B cell (primary cell): ENCODE data around the gene PRPF39. TPM values are rescaled to one million over a fixed set of nuclear protein-coding genes. Genes with fewer than 3 reads are reported as not detected.

Experiments
- ATAC-seq: fragments of 200-7000 bp; cut with Tn5 transposase; one replicate; pipeline ENCODE4 v1.10.0; 2021; ENCODE audit warnings: low read depth, mild to moderate bottlenecking, moderate number of reproducible peaks, moderate library complexity
- CTCF ChIA-PET: fragments of 350-600 bp; sonication (Branson Sonifier 250); formaldehyde crosslinking; loops from one replicate; lab custom pipeline; 2021; ENCODE audit warnings: antibody characterized with exemption, inconsistent platforms; lab: Charles Lee
- POLR2A ChIA-PET: fragments of 350-600 bp; sonication (Branson Sonifier 250); formaldehyde crosslinking; loops from one replicate; lab custom pipeline; 2021; ENCODE audit warnings: antibody characterized with exemption; lab: Charles Lee
- DNase-seq: peaks from one replicate; pipeline ENCODE4 v3.0.0; 2013
- H2AFZ ChIP-seq: 2 replicates; pipeline ENCODE4 v1.6.1; 2012; ENCODE audit warnings: mild to moderate bottlenecking, low read depth, low read length; ENCODE audit not compliant: insufficient read depth, poor library complexity, severe bottlenecking
- H3K27ac ChIP-seq, 2 donors: 1 replicate in 1 of 2; 2 replicates in 1 of 2; pipeline ENCODE4 v1.5.1; 2012 to 2013; ENCODE audit warnings: low read length in 2 of 2, mild to moderate bottlenecking in 2 of 2, moderate library complexity in 1 of 2
- H3K27me3 ChIP-seq, 4 experiments: fragments of 200-600 bp in 1 of 4; sonication (generic) in 1 of 4; replicated peaks in 1 of 4; 1 replicate in 2 of 4; 2 replicates in 2 of 4; pipeline versions ENCODE4 v1.6.1 to v1.7.0; 2013 to 2016; ENCODE audit warnings: low read length in 3 of 4, mild to moderate bottlenecking in 2 of 4, mixed read lengths in 1 of 4, moderate library complexity in 1 of 4; ENCODE audit not compliant: insufficient read depth in 4 of 4, control insufficient read depth in 3 of 4; ENCODE audit errors: control extremely low read depth in 1 of 4
- H3K36me3 ChIP-seq, 2 experiments: replicated peaks in 1 of 2; 1 replicate in 1 of 2; 2 replicates in 1 of 2; pipeline versions ENCODE4 v1.6.1 to v1.7.1; 2013; ENCODE audit warnings: low read length in 1 of 2; ENCODE audit not compliant: insufficient read depth in 2 of 2, control insufficient read depth in 1 of 2; ENCODE audit errors: control extremely low read depth in 1 of 2, extremely low read depth in 1 of 2
- H3K4me1 ChIP-seq, 2 donors: fragments of 200-600 bp in 1 of 2; sonication (generic) in 1 of 2; 1 replicate in 1 of 2; 2 replicates in 1 of 2; pipeline versions ENCODE4 v1.5.1 to v1.6.1; 2013 to 2017; ENCODE audit warnings: low read length in 2 of 2; ENCODE audit not compliant: control insufficient read depth in 2 of 2, insufficient read depth in 2 of 2
- H3K4me2 ChIP-seq: replicated peaks from 2 replicates; pipeline ENCODE3; 2012; ENCODE audit warnings: mild to moderate bottlenecking, low read depth, low read length; ENCODE audit not compliant: poor library complexity, severe bottlenecking
- H3K4me3 ChIP-seq, 5 experiments: fragments of 200-600 bp in 1 of 5; sonication (generic) in 1 of 5; 1 replicate in 3 of 5; 2 replicates in 2 of 5; pipeline versions ENCODE4 v1.5.1 to v1.7.0; 2011 to 2016; ENCODE audit warnings: low read length in 4 of 5, mild to moderate bottlenecking in 4 of 5, low read depth in 2 of 5, control low read depth in 1 of 5, moderate library complexity in 1 of 5; ENCODE audit not compliant: insufficient read depth in 1 of 5; ENCODE audit errors: control extremely low read depth in 1 of 5, extremely low read depth in 1 of 5
- H3K79me2 ChIP-seq: fragments of 200-600 bp; sonication (generic); one replicate; pipeline ENCODE4 v1.6.0; 2016; ENCODE audit warnings: low read length; ENCODE audit not compliant: control insufficient read depth, insufficient read depth
- H3K9ac ChIP-seq: fragments of 200-600 bp; sonication (generic); 2 replicates; pipeline ENCODE4 v1.6.1; 2017; ENCODE audit warnings: mild to moderate bottlenecking, low read length, moderate library complexity
- H3K9me3 ChIP-seq, 3 donors: one replicate each; pipeline versions ENCODE4 v1.6.1 to v1.7.1; 2013; ENCODE audit warnings: low read length in 2 of 3; ENCODE audit not compliant: control insufficient read depth in 2 of 3, insufficient read depth in 1 of 3; ENCODE audit errors: control extremely low read depth in 1 of 3
- H4K20me1 ChIP-seq: 2 replicates; pipeline ENCODE4 v1.6.0; 2012; ENCODE audit warnings: mild to moderate bottlenecking, low read length; ENCODE audit not compliant: insufficient read depth, control insufficient read depth, poor library complexity, severe bottlenecking
- H3K27ac Mint-ChIP-seq: one replicate; pipeline ENCODE4 v1.8.0; 2021; ENCODE audit warnings: mixed read lengths
- H3K27me3 Mint-ChIP-seq: one replicate; pipeline ENCODE4 v1.8.0; 2021; ENCODE audit warnings: mixed read lengths
- H3K4me1 Mint-ChIP-seq: one replicate; pipeline ENCODE4 v1.8.0; 2021; ENCODE audit warnings: mixed read lengths
- H3K4me3 Mint-ChIP-seq: one replicate; pipeline ENCODE4 v1.8.0; 2021; ENCODE audit warnings: mixed read lengths
- H3K9me3 Mint-ChIP-seq: one replicate; pipeline ENCODE4 v1.8.0; 2022; ENCODE audit warnings: mixed read lengths; ENCODE audit not compliant: insufficient read depth
- EZH2 ChIP-seq: IDR thresholded peaks from 2 replicates; pipeline ENCODE4 v1.6.1; 2012; ENCODE audit warnings: borderline replicate concordance, low read depth, mild to moderate bottlenecking, moderate library complexity, low read length; ENCODE audit not compliant: insufficient read depth, poor library complexity, severe bottlenecking
- whole genome bisulfite sequencing: methylation state at CpG from one replicate; pipeline ENCODE4 v1.1.5; 2013; ENCODE audit warnings: missing lambda C conversion rate; ENCODE audit not compliant: insufficient coverage; 5-methylcytosine and 5-hydroxymethylcytosine counted together
- intact Hi-C: fragments of 100-400 bp; cut with micrococcal nuclease; formaldehyde crosslinking; loops from one replicate; pipeline ENCODE4 v1.10.0; 2022
- polyA plus RNA-seq: library from polyadenylated mRNA; depleted of rRNA; stranded (reverse); fragments of >200 nt; gene quantifications from 2 replicates; pipeline ENCODE4 v1.2.3, GENCODE V29; 2012
- total RNA-seq, 2 donors: library from RNA; stranded (reverse); fragments of 120-200 nt in 1 of 2; gene quantifications; 1 replicate in 1 of 2; 2 replicates in 1 of 2; pipeline versions ENCODE4 v1.2.3 to v1.2.4, GENCODE V29; 2013 to 2022
- TF ChIP-seq, protein P1 (sequence below): fragments of 200-600 bp; IDR thresholded peaks from one replicate; pipeline ENCODE4 v1.8.0; 2022; ENCODE audit warnings: antibody characterized with exemption, mild to moderate bottlenecking

The PRPF39 gene
- total and polyA plus RNA-seq, 2 donors (not counting 1 experiment from before 2014, with no cell fraction given) = 64.8 to 72.7 TPM

DNA sequence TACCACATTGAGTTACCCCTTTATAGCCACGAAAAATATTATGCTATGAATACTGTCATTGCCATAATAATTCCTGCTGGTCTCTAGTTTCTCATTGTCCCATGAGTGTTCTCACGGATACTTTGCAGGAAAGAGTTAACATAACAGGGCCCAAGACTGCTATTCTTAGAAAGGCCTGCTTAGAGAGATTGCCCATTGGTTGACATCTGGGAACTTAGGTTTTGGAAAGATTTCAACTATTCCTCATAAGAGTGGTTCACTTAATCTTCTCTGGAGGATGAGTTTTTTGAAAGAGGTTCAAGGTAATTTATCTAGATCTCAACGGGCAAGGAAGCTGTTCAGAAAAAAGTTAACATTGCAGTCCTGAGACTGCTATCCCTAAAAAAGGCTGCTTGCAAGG lies 18.4 kb upstream of the PRPF39 start:
- Histone ChIP-seq H3K27ac (no peak overlapping the region), H3K9ac (no peak overlapping the region), H3K36me3 (peaks cover 0 to 2% of the 10 kb centered on the region in 2 experiments), H2AFZ (no peak overlapping the region), H3K79me2 (no peaks in the 10 kb centered on the region), H3K9me3 (no peaks in the 10 kb centered on the region), H3K4me3 (no peak overlapping the region), H3K27me3 (no peaks in the 10 kb centered on the region), H3K4me1 (no peaks in the 10 kb centered on the region), H3K4me2 (no peak overlapping the region), H4K20me1 (no peaks in the 10 kb centered on the region)
- no peaks in the 10 kb centered on the region for H3K4me1 Mint-ChIP-seq
- no peak overlapping the region for H3K27ac Mint-ChIP-seq
- intact Hi-C loops = no loop called here
- ChIA-PET CTCF (no interaction called here), POLR2A (no interaction called here)
- ATAC-seq (no peak), DNase-seq (no peak)
- H3K27me3 Mint-ChIP-seq = no peaks in the 10 kb centered on the region
- TF ChIP-seq, protein P1, sequence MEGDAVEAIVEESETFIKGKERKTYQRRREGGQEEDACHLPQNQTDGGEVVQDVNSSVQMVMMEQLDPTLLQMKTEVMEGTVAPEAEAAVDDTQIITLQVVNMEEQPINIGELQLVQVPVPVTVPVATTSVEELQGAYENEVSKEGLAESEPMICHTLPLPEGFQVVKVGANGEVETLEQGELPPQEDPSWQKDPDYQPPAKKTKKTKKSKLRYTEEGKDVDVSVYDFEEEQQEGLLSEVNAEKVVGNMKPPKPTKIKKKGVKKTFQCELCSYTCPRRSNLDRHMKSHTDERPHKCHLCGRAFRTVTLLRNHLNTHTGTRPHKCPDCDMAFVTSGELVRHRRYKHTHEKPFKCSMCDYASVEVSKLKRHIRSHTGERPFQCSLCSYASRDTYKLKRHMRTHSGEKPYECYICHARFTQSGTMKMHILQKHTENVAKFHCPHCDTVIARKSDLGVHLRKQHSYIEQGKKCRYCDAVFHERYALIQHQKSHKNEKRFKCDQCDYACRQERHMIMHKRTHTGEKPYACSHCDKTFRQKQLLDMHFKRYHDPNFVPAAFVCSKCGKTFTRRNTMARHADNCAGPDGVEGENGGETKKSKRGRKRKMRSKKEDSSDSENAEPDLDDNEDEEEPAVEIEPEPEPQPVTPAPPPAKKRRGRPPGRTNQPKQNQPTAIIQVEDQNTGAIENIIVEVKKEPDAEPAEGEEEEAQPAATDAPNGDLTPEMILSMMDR = no peak
- TF ChIP-seq EZH2 = no peak
- WGBS = 87% methylated on average over 2 of the region's 3 CpGs
- no peaks in the 10 kb centered on the region for H3K9me3 Mint-ChIP-seq
- H3K4me3 Mint-ChIP-seq = no peak overlapping the region

DNA sequence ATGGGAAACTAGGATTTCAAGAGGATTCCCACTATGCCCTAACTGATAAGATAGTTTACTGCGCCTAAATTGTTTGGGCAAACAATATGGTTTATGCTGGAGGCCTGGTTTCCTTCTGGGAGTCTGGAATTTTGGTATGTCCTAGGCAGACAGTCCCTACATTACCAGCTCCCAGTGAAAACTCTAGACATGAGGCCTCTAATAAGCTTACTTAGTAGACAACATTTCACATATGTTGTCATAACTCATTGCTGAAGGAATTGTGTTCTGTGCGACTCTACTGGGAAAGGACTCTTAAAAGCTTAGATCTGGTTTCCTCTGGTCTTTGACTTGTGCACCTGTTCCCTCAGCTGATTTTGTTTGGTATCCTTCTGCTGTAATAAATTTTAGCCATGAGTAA lies 18.0 kb upstream of the PRPF39 start:
- no peaks in the 10 kb centered on the region for H3K27me3 Mint-ChIP-seq
- intact Hi-C loops = no loop called here
- CTCF ChIA-PET = interaction anchor here (0.6 kb wide), 1 partner anchor 94 kb away, joined by 4 read pairs; no protein-coding TSS in a partner anchor
- Histone ChIP-seq H2AFZ (no peak overlapping the region), H3K4me1 (no peaks in the 10 kb centered on the region), H3K9me3 (no peaks in the 10 kb centered on the region), H3K79me2 (no peaks in the 10 kb centered on the region), H3K36me3 (peaks cover 0 to 2% of the 10 kb centered on the region in 2 experiments), H4K20me1 (no peaks in the 10 kb centered on the region), H3K9ac (no peak overlapping the region), H3K4me3 (no peak overlapping the region), H3K27me3 (no peaks in the 10 kb centered on the region), H3K4me2 (no peak overlapping the region), H3K27ac (no peak overlapping the region)
- H3K27ac Mint-ChIP-seq = no peak overlapping the region
- H3K4me3 Mint-ChIP-seq = no peak overlapping the region
- no peaks in the 10 kb centered on the region for H3K4me1 Mint-ChIP-seq
- no peak for ATAC-seq
- POLR2A ChIA-PET = no interaction called here
- TF ChIP-seq EZH2 = no peak
- TF ChIP-seq, protein P1 = no peak
- WGBS = 100% methylated on average over 1 of the region's 2 CpGs
- no peak for DNase-seq
- H3K9me3 Mint-ChIP-seq = no peaks in the 10 kb centered on the region
